H1 (cell line): Measurements from ENCODE around the gene RNASEH2C. TPM values are rescaled to one million over a fixed set of nuclear protein-coding genes. Genes with fewer than 3 reads are reported as not detected.

Source experiments
- CTCF ChIA-PET: fragments of 300-600 bp; sonication (Branson Sonifier 250); formaldehyde crosslinking; loops from one replicate; lab custom pipeline; 2021; ENCODE audit not compliant: partially characterized antibody; lab: Charles Lee
- POLR2A ChIA-PET: fragments of 300-600 bp; sonication (Branson Sonifier 250); formaldehyde crosslinking; loops from one replicate; lab custom pipeline; 2021; ENCODE audit warnings: inconsistent platforms; ENCODE audit not compliant: partially characterized antibody; lab: Charles Lee
- DNase-seq, 2 experiments: peaks; one replicate each; pipeline versions ENCODE4 v3.0.0 to v3.0.0-alpha.2; 2010 to 2022; ENCODE audit warnings: low spot score in 2 of 2, low read depth in 1 of 2, mixed read lengths in 1 of 2
- FAIRE-seq: peaks from 2 replicates; lab custom pipeline; 2011; peaks lifted over from hg19 to GRCh38; lab: Jason Lieb, UNC
- H2AFZ ChIP-seq: 2 replicates; pipeline ENCODE4 v1.8.1; 2012; ENCODE audit warnings: low read length, inconsistent platforms
- H2AK5ac ChIP-seq: 2 replicates; pipeline ENCODE4 v1.6.1; 2013; ENCODE audit warnings: low read depth, low read length
- H2BK120ac ChIP-seq: replicated peaks from 2 replicates; pipeline ENCODE3; 2013; ENCODE audit warnings: low read depth, low read length, inconsistent platforms
- H2BK12ac ChIP-seq: 2 replicates; pipeline ENCODE4 v1.6.1; 2013; ENCODE audit warnings: low read depth, low read length
- H2BK15ac ChIP-seq: 2 replicates; pipeline ENCODE4 v1.6.1; 2013; ENCODE audit warnings: low read length
- H2BK20ac ChIP-seq: 2 replicates; pipeline ENCODE4 v1.6.1; 2013; ENCODE audit warnings: low read length
- H2BK5ac ChIP-seq: 2 replicates; pipeline ENCODE4 v1.6.1; 2013; ENCODE audit warnings: low read depth, low read length
- H3K14ac ChIP-seq: 2 replicates; pipeline ENCODE4 v1.6.1; 2013; ENCODE audit warnings: inconsistent platforms; ENCODE audit not compliant: insufficient read length
- H3K18ac ChIP-seq: 2 replicates; pipeline ENCODE4 v1.6.1; 2013; ENCODE audit warnings: low read length; ENCODE audit errors: extremely low read depth
- H3K23ac ChIP-seq: 2 replicates; pipeline ENCODE4 v1.6.1; 2013; ENCODE audit warnings: inconsistent platforms; ENCODE audit not compliant: insufficient read length
- H3K23me2 ChIP-seq: 2 replicates; pipeline ENCODE4 v1.6.1; 2013; ENCODE audit warnings: low read depth, low read length
- H3K27ac ChIP-seq: 2 replicates; pipeline ENCODE4 v1.6.1; 2011; ENCODE audit warnings: low read depth, low read length, inconsistent platforms
- H3K27me3 ChIP-seq, 4 experiments: replicated peaks in 1 of 4; 1 replicate in 1 of 4; 2 replicates in 3 of 4; pipeline versions ENCODE4 v1.6.1 to v1.8.1; 2011 to 2013; ENCODE audit warnings: low read length in 3 of 4, mild to moderate bottlenecking in 3 of 4, inconsistent platforms in 2 of 4, mixed read lengths in 2 of 4, moderate library complexity in 1 of 4; ENCODE audit not compliant: control insufficient read depth in 3 of 4, insufficient read depth in 3 of 4; ENCODE audit errors: extremely low read depth in 1 of 4
- H3K36me3 ChIP-seq, 4 experiments: 2 replicates each; pipeline versions ENCODE4 v1.6.1 to v1.8.1; 2011 to 2013; ENCODE audit warnings: mild to moderate bottlenecking in 4 of 4, low read length in 3 of 4, moderate library complexity in 2 of 4, control low read depth in 1 of 4, inconsistent platforms in 1 of 4; ENCODE audit not compliant: insufficient read depth in 4 of 4, control insufficient read depth in 2 of 4
- H3K4ac ChIP-seq: replicated peaks from 2 replicates; pipeline ENCODE3; 2013; ENCODE audit warnings: low read length, low read depth, mixed read lengths, inconsistent platforms; ENCODE audit not compliant: insufficient read length
- H3K4me1 ChIP-seq, 4 experiments: replicated peaks in 1 of 4; 1 replicate in 1 of 4; 2 replicates in 3 of 4; pipeline versions ENCODE4 v1.6.1 to v1.8.1; 2011 to 2013; ENCODE audit warnings: low read length in 3 of 4, inconsistent platforms in 2 of 4, mixed read lengths in 1 of 4; ENCODE audit not compliant: insufficient read depth in 4 of 4, control insufficient read depth in 3 of 4
- H3K4me2 ChIP-seq, 2 experiments: 2 replicates each; pipeline versions ENCODE4 v1.6.1 to v1.8.1; 2011 to 2013; ENCODE audit warnings: low read depth in 2 of 2, low read length in 2 of 2, control low read depth in 1 of 2, inconsistent platforms in 1 of 2, mild to moderate bottlenecking in 1 of 2; ENCODE audit not compliant: insufficient read depth in 1 of 2
- H3K4me3 ChIP-seq, 4 experiments: fragments of 200-600, 300-600 bp in 1 of 4; sonication (generic), shearing (Covaris generic), sonication (Bioruptor Twin) in 1 of 4; 2 replicates each; pipeline versions ENCODE4 v1.5.1 to v1.8.1; 2011 to 2016; ENCODE audit warnings: low read length in 4 of 4, low read depth in 3 of 4, control low read depth in 2 of 4, inconsistent platforms in 2 of 4, mild to moderate bottlenecking in 2 of 4, mixed read lengths in 1 of 4, moderate library complexity in 1 of 4; ENCODE audit not compliant: insufficient read depth in 2 of 4; ENCODE audit errors: extremely low read depth in 1 of 4
- H3K56ac ChIP-seq: replicated peaks from 2 replicates; pipeline ENCODE3; 2013; ENCODE audit warnings: low read depth, mild to moderate bottlenecking, mixed read lengths, low read length, inconsistent platforms; ENCODE audit not compliant: insufficient read length
- H3K79me1 ChIP-seq: 2 replicates; pipeline ENCODE4 v1.6.1; 2013; ENCODE audit warnings: low read depth, low read length, control low read depth
- H3K79me2 ChIP-seq, 2 experiments: 2 replicates each; pipeline versions ENCODE4 v1.6.1 to v1.8.1; 2012 to 2013; ENCODE audit warnings: low read length in 2 of 2, mild to moderate bottlenecking in 2 of 2, inconsistent platforms in 1 of 2; ENCODE audit not compliant: insufficient read depth in 2 of 2, control insufficient read depth in 1 of 2
- H3K9ac ChIP-seq, 4 experiments: replicated peaks in 1 of 4; 1 replicate in 1 of 4; 2 replicates in 3 of 4; pipeline versions ENCODE4 v1.6.1 to v1.8.1; 2011 to 2013; ENCODE audit warnings: low read depth in 3 of 4, low read length in 3 of 4, control low read depth in 2 of 4, mild to moderate bottlenecking in 2 of 4, moderate library complexity in 2 of 4, inconsistent platforms in 1 of 4; ENCODE audit errors: extremely low read depth in 1 of 4
- H3K9me3 ChIP-seq, 2 experiments: 2 replicates each; pipeline versions ENCODE4 v1.6.1 to v1.8.1; 2012 to 2013; ENCODE audit warnings: mild to moderate bottlenecking in 2 of 2, moderate library complexity in 2 of 2, control low read depth in 1 of 2, inconsistent platforms in 1 of 2, low read depth in 1 of 2, low read length in 1 of 2, mixed read lengths in 1 of 2; ENCODE audit not compliant: insufficient read depth in 2 of 2
- H4K20me1 ChIP-seq, 2 experiments: replicated peaks in 1 of 2; 2 replicates each; pipeline versions ENCODE3 to v1.8.1; 2011 to 2013; ENCODE audit warnings: inconsistent platforms in 2 of 2, low read length in 2 of 2, mild to moderate bottlenecking in 1 of 2; ENCODE audit not compliant: insufficient read depth in 2 of 2, control insufficient read depth in 1 of 2
- H4K5ac ChIP-seq: 2 replicates; pipeline ENCODE4 v1.6.1; 2013; ENCODE audit warnings: low read length, low read depth, mixed read lengths, inconsistent platforms; ENCODE audit not compliant: insufficient read length
- H4K8ac ChIP-seq: 2 replicates; pipeline ENCODE4 v1.8.0; 2013; ENCODE audit warnings: mild to moderate bottlenecking, moderate library complexity, low read length, inconsistent platforms; ENCODE audit not compliant: insufficient read depth; ENCODE audit errors: extremely low read depth
- H4K91ac ChIP-seq: replicated peaks from 2 replicates; pipeline ENCODE3; 2013; ENCODE audit warnings: low read length, mixed read lengths, inconsistent platforms; ENCODE audit not compliant: insufficient read length
- ATF2 ChIP-seq: IDR thresholded peaks from 2 replicates; pipeline ENCODE4 v1.6.1; 2012; ENCODE audit warnings: low read length, inconsistent platforms
- ATF3 ChIP-seq: IDR thresholded peaks from 2 replicates; pipeline ENCODE4 v1.6.1; 2011; ENCODE audit warnings: low read depth, mild to moderate bottlenecking, low read length; ENCODE audit not compliant: insufficient read depth
- CBX8 ChIP-seq: fragments of 300-800, 300-1000 bp; sonication (generic); IDR thresholded peaks from 2 replicates; pipeline ENCODE4 v1.7.1; 2016; ENCODE audit warnings: low read depth, low read length, borderline replicate concordance
- HDAC6 ChIP-seq: IDR thresholded peaks from one replicate; pipeline ENCODE4 v1.7.1; 2012; ENCODE audit warnings: low read depth, mild to moderate bottlenecking, inconsistent platforms, low read length, moderate library complexity
- KDM1A ChIP-seq: fragments of 200-600, 300-600 bp; sonication (generic); IDR thresholded peaks from 2 replicates; pipeline ENCODE4 v1.7.1; 2016; ENCODE audit warnings: mild to moderate bottlenecking, low read length, borderline replicate concordance
- MAFK ChIP-seq: IDR thresholded peaks from 2 replicates; pipeline ENCODE4 v1.6.1; 2012; ENCODE audit warnings: low read depth, mild to moderate bottlenecking, improper control_type of control experiment, low read length
- POLR2AphosphoS5 ChIP-seq: IDR thresholded peaks from 2 replicates; pipeline ENCODE4 v1.6.1; 2011; ENCODE audit warnings: low read depth, low read length
- RBBP5 ChIP-seq: IDR thresholded peaks from 2 replicates; pipeline ENCODE4 v1.7.1; 2012; ENCODE audit warnings: low read depth, mild to moderate bottlenecking, inconsistent platforms, low read length, moderate library complexity, borderline replicate concordance
- RXRA ChIP-seq: IDR thresholded peaks from 2 replicates; pipeline ENCODE4 v1.6.1; 2011; ENCODE audit warnings: low read depth, mild to moderate bottlenecking, low read length, moderate library complexity; ENCODE audit not compliant: insufficient read depth
- WGBS, 2 experiments: shearing (Covaris generic) in 1 of 2; methylation state at CpG; one replicate each; pipeline versions ENCODE4 v1.1.6 to v1.1.7; 2013 to 2015; ENCODE audit warnings: low lambda C conversion rate in 2 of 2, mixed read lengths in 2 of 2, inconsistent platforms in 1 of 2, low coverage in 1 of 2, missing lambda C conversion rate in 1 of 2; ENCODE audit not compliant: insufficient replicate concordance in 2 of 2, insufficient coverage in 1 of 2, insufficient read length in 1 of 2; ENCODE audit errors: extremely low coverage in 1 of 2, missing lambda C conversion rate in 1 of 2; 5-methylcytosine and 5-hydroxymethylcytosine counted together
- polyA plus RNA-seq, 7 experiments: library from polyadenylated mRNA; depleted of rRNA in 3 of 7; stranded (reverse) in 5 of 7; unstranded in 2 of 7; fragments of >200 nt in 5 of 7; fragments of 200-250 nt in 2 of 7; gene quantifications; 1 replicate in 5 of 7; 2 replicates in 1 of 7; 4 replicates in 1 of 7; pipeline versions ENCODE4 v1.2.1 to v1.2.3, GENCODE V29; 2011 to 2013; ENCODE audit warnings: missing spikeins in 2 of 7, mixed read lengths in 2 of 7
- total RNA-seq: library from RNA; stranded (reverse); fragmentation: NEBNext Ultra II Directional; extraction: Animal tissue kit (Norgen Biotek cat#: 25700); gene quantifications from 2 replicates; pipeline ENCODE4 v1.2.1, GENCODE V29; 2021

The RNASEH2C gene
- total and polyA plus RNA-seq, 2 of the 8 experiments (the other 6 are each of a cell fraction or from before 2014, with no cell fraction given), result 40.2 to 60.3 TPM

GRCh38 chr11:65744026-65744698 is 23.6 kb upstream of the RNASEH2C start:
- no peak overlapping the region for H3K9ac ChIP-seq
- no peaks in the 10 kb centered on the region for H3K4me1 ChIP-seq
- H4K91ac ChIP-seq, result no peak overlapping the region
- no peak overlapping the region for H4K5ac ChIP-seq
- H3K27me3 ChIP-seq, result peaks cover 0 to 2% (median 0%) of the 10 kb centered on the region in 4 experiments; a peak in 1 of 7 replicates
- no peak overlapping the region for H2BK120ac ChIP-seq
- H2BK5ac ChIP-seq, result no peak overlapping the region
- POLR2A ChIA-PET, result interaction anchor here (1.1 to 1.2 kb wide), 2 partner anchors 24 to 30 kb away, joined by 3 to 4 read pairs; partner anchors contain the start of gene RNASEH2C
- no peak overlapping the region for H3K56ac ChIP-seq
- no peaks in the 10 kb centered on the region for H3K79me1 ChIP-seq
- H3K18ac ChIP-seq, result no peak overlapping the region
- H3K23me2 ChIP-seq, result no peaks in the 10 kb centered on the region
- peak in 1 of 2 experiments; percentile 50 for DNase-seq
- no peak overlapping the region for H3K4me2 ChIP-seq
- peaks cover 3 to 16% of the 10 kb centered on the region in 2 experiments; a peak in 3 of 4 replicates for H3K9me3 ChIP-seq
- no peak overlapping the region for H2AK5ac ChIP-seq
- 93% methylated on average over 17 of the region's 18 CpGs; no CpG with 5 or more reads in 1 of the 2 experiments for WGBS, 2 experiments
- H3K79me2 ChIP-seq, result no peaks in the 10 kb centered on the region
- no peak overlapping the region for H3K4ac ChIP-seq
- H3K23ac ChIP-seq, result no peak overlapping the region
- H3K14ac ChIP-seq, result no peak overlapping the region
- no peak overlapping the region for H3K4me3 ChIP-seq
- no peak overlapping the region for H2BK12ac ChIP-seq
- CTCF ChIA-PET, result interaction anchor here (0.6 to 2.2 kb wide), 23 partner anchors 10 to 461 kb away, joined by 3 to 8 read pairs (median 4); no protein-coding TSS in a partner anchor
- no peak overlapping the region for H3K27ac ChIP-seq
- H4K8ac ChIP-seq, result peak overlapping the region; percentile 25; the same call in 1 of the 2 replicates
- no peak overlapping the region for H2BK15ac ChIP-seq
- no peaks in the 10 kb centered on the region for H3K36me3 ChIP-seq
- no peak overlapping the region for H2AFZ ChIP-seq
- H2BK20ac ChIP-seq, result no peak overlapping the region
- no peak for FAIRE-seq
- no peaks in the 10 kb centered on the region for H4K20me1 ChIP-seq
- TF ChIP-seq MAFK, result no peak
- no peak for TF ChIP-seq ATF2
- TF ChIP-seq CBX8, result no peak
- TF ChIP-seq RBBP5, result no peak
- no peak for TF ChIP-seq HDAC6
- no peak for TF ChIP-seq KDM1A
- TF ChIP-seq ATF3, result no peak
- no peak for TF ChIP-seq POLR2AphosphoS5
- no peak for TF ChIP-seq RXRA
